NB4 (cell line): ENCODE measurements around the gene POLR1C.

Experiments
- MAX ChIP-seq: IDR thresholded peaks from 2 replicates; pipeline ENCODE4 v1.6.1; 2011; ENCODE audit warnings: low read depth, low read length
- MYC ChIP-seq: IDR thresholded peaks from 2 replicates; pipeline ENCODE4 v1.6.1; 2011; ENCODE audit warnings: low read depth, low read length
- POLR2A ChIP-seq: IDR thresholded peaks from 2 replicates; pipeline ENCODE4 v1.6.1; 2011; ENCODE audit warnings: mild to moderate bottlenecking; ENCODE audit not compliant: insufficient read length; ENCODE audit errors: extremely low read depth
- TF ChIP-seq, protein P1 (sequence below): IDR thresholded peaks from one replicate; pipeline ENCODE4 v1.5.1; 2012; ENCODE audit warnings: low read depth, low read length

DNA sequence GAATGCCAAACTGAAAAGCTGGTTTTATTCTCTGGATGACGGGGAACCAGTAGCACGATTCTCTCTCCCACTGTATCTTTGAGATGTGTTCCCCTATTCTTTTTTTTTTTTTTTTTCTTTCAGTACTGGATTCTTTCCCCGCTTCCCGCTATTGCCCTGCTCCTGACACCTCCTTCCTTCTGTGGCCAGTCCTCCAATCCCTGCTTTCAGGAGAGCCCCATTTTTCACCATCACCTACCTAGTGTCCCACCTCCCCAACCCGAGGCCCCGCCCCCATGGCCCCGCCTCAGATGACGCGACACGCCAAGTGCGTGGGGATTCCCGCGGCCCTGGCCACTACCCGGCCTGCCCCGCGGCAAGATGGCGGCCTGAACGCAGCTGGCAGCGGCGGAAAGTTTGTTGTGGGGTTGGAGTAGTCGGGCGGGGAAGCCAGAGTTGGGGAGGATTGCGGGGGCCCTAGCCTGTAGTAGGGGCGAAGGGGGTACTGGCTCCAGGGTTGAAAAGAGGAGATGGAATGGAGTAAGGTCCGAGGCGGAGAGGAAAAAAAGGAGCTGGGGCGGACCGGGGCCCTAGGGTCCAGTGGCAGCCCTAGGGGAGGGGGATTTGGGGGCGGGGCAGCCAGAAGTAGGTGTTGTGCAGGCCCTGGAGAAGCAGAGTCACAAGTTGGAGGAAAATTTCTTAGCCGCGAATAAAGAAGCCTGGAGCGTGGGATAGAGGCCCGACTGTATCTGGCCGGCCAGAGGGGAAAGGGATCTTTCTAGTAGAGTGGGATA is 39.5 kb upstream of the POLR1C start, which contains the start of gene TJAP1:
- TF ChIP-seq, protein P1, sequence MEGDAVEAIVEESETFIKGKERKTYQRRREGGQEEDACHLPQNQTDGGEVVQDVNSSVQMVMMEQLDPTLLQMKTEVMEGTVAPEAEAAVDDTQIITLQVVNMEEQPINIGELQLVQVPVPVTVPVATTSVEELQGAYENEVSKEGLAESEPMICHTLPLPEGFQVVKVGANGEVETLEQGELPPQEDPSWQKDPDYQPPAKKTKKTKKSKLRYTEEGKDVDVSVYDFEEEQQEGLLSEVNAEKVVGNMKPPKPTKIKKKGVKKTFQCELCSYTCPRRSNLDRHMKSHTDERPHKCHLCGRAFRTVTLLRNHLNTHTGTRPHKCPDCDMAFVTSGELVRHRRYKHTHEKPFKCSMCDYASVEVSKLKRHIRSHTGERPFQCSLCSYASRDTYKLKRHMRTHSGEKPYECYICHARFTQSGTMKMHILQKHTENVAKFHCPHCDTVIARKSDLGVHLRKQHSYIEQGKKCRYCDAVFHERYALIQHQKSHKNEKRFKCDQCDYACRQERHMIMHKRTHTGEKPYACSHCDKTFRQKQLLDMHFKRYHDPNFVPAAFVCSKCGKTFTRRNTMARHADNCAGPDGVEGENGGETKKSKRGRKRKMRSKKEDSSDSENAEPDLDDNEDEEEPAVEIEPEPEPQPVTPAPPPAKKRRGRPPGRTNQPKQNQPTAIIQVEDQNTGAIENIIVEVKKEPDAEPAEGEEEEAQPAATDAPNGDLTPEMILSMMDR, result no peak
- TF ChIP-seq MAX, result no peak
- TF ChIP-seq MYC, result no peak
- TF ChIP-seq POLR2A, result peak; percentile 78
